Osteoblast (primary cell): ENCODE results near the gene HAPLN2. TPM values are rescaled to one million over a fixed set of nuclear protein-coding genes. Genes with fewer than 3 reads are reported as not detected.
A peak's percentile ranks its signal among the peaks of the same experiment; 100 is the strongest.

Experiments used
- DNase-seq: peaks from one replicate; pipeline ENCODE4 v3.0.0; 2011; ENCODE audit warnings: low spot score, mixed read lengths; ENCODE audit not compliant: insufficient read length; ENCODE audit errors: missing footprints
- H2AFZ ChIP-seq: 2 replicates; pipeline ENCODE4 v1.6.0; 2011; ENCODE audit warnings: mild to moderate bottlenecking, low read length
- H3K27ac ChIP-seq: 2 replicates; pipeline ENCODE4 v1.5.1; 2011; ENCODE audit warnings: mild to moderate bottlenecking, low read depth, low read length, moderate library complexity
- H3K27me3 ChIP-seq: 2 replicates; pipeline ENCODE4 v1.6.0; 2012; ENCODE audit warnings: mild to moderate bottlenecking, control low read depth, inconsistent platforms, low read length, moderate library complexity; ENCODE audit not compliant: insufficient read depth
- H3K36me3 ChIP-seq: 2 replicates; pipeline ENCODE4 v1.5.1; 2011; ENCODE audit warnings: mild to moderate bottlenecking, low read length, control low read depth, moderate library complexity; ENCODE audit not compliant: insufficient read depth
- H3K4me1 ChIP-seq: 2 replicates; pipeline ENCODE4 v1.5.1; 2011; ENCODE audit warnings: mild to moderate bottlenecking, low read length, control low read depth, moderate library complexity; ENCODE audit not compliant: insufficient read depth
- H3K4me2 ChIP-seq: 2 replicates; pipeline ENCODE4 v1.6.0; 2011; ENCODE audit warnings: mild to moderate bottlenecking, low read length; ENCODE audit not compliant: insufficient read depth
- H3K4me3 ChIP-seq: fragments of 200-600 bp; sonication (generic); 3 replicates; pipeline ENCODE4 v1.5.1; 2012; ENCODE audit warnings: mild to moderate bottlenecking, low read length, inconsistent platforms; ENCODE audit not compliant: insufficient read depth
- H3K79me2 ChIP-seq: 2 replicates; pipeline ENCODE4 v1.6.0; 2012; ENCODE audit warnings: mild to moderate bottlenecking, low read length, control low read depth, inconsistent platforms; ENCODE audit not compliant: insufficient read depth
- H3K9me3 ChIP-seq: 2 replicates; pipeline ENCODE4 v1.5.1; 2011; ENCODE audit warnings: low read depth, low read length, control low read depth
- H4K20me1 ChIP-seq: 2 replicates; pipeline ENCODE4 v1.6.0; 2012; ENCODE audit warnings: mild to moderate bottlenecking, low read length, control low read depth; ENCODE audit not compliant: insufficient read depth
- CTCF ChIP-seq: IDR thresholded peaks from 2 replicates; pipeline ENCODE4 v1.5.1; 2011; ENCODE audit warnings: mild to moderate bottlenecking, low read depth, low read length, moderate library complexity; ENCODE audit errors: extremely low read depth
- total RNA-seq: library from RNA; depleted of rRNA; stranded (reverse); fragments of >200 nt; gene quantifications from 2 replicates; pipeline ENCODE4 v1.2.3, GENCODE V29; 2012

The HAPLN2 gene
- total RNA-seq, 1 donor, result not detected

GRCh38 chr1:156641761-156642264, 22.6 kb downstream of the HAPLN2 start, which contains the start of gene BCAN:
Gene BCAN, plus strand, starts transcription at chr1:156642117. Its CDS starts 3,938 bp downstream, at chr1:156646055.
- Histone ChIP-seq H3K27ac (no peak within 1 kb of the TSS), H3K4me2 (no peak within 1 kb of the TSS), H3K36me3 (no peaks in the 10 kb centered on the region), H3K79me2 (no peaks in the 10 kb centered on the region), H3K4me3 (no peak within 1 kb of the TSS), H2AFZ (no peak within 1 kb of the TSS), H3K9me3 (no peaks in the 10 kb centered on the region), H3K27me3 (peaks cover 98% of the 10 kb centered on the region), H4K20me1 (no peaks in the 10 kb centered on the region), H3K4me1 (no peaks in the 10 kb centered on the region)
- peak; percentile 88 for DNase-seq
- TF ChIP-seq CTCF, result no peak

GRCh38 chr1:156642265-156643048, 23.2 kb downstream of the HAPLN2 start:
- Histone ChIP-seq H2AFZ (no peak overlapping the region), H3K9me3 (no peaks in the 10 kb centered on the region), H3K4me1 (no peaks in the 10 kb centered on the region), H3K36me3 (no peaks in the 10 kb centered on the region), H3K4me3 (no peak overlapping the region), H3K79me2 (no peaks in the 10 kb centered on the region), H3K27me3 (peaks cover 98% of the 10 kb centered on the region), H3K27ac (no peak overlapping the region), H3K4me2 (no peak overlapping the region), H4K20me1 (no peaks in the 10 kb centered on the region)
- DNase-seq, result peak; percentile 81
- no peak for TF ChIP-seq CTCF

GRCh38 chr1:156643049-156643777, 24.0 kb downstream of the HAPLN2 start:
- H3K4me1 ChIP-seq, result no peaks in the 10 kb centered on the region
- no peaks in the 10 kb centered on the region for H3K36me3 ChIP-seq
- no peak overlapping the region for H3K4me3 ChIP-seq
- H2AFZ ChIP-seq, result no peak overlapping the region
- no peak for TF ChIP-seq CTCF
- H4K20me1 ChIP-seq, result no peaks in the 10 kb centered on the region
- H3K27ac ChIP-seq, result no peak overlapping the region
- H3K79me2 ChIP-seq, result no peaks in the 10 kb centered on the region
- no peak overlapping the region for H3K4me2 ChIP-seq
- peaks cover 96% of the 10 kb centered on the region for H3K27me3 ChIP-seq
- peak; percentile 66 for DNase-seq
- no peaks in the 10 kb centered on the region for H3K9me3 ChIP-seq

DNA sequence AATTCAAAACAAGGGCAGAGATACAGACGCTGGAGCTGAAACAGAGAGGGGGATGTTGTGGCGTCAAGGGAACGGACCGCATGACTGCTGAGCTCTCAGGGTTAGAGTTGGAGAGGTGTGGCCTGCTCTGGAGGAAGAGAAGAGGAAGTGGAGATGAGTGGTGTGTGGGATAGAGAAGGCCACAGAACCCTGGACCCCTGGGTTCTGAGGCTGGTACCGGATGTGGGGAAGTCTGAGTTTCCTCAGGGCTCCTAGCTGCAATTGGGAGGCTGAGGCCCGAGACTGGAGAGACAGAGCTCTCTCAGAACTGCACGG, 24.5 kb downstream of the HAPLN2 start:
- Histone ChIP-seq H3K36me3 (no peaks in the 10 kb centered on the region), H3K27ac (no peak overlapping the region), H3K4me1 (no peaks in the 10 kb centered on the region), H3K27me3 (peaks cover 96% of the 10 kb centered on the region), H4K20me1 (no peaks in the 10 kb centered on the region), H3K9me3 (no peaks in the 10 kb centered on the region), H3K79me2 (no peaks in the 10 kb centered on the region), H3K4me3 (no peak overlapping the region), H2AFZ (no peak overlapping the region), H3K4me2 (no peak overlapping the region)
- no peak for TF ChIP-seq CTCF
- DNase-seq, result peak; percentile 69
